ENCODE measurements around the gene GFOD2.

Gene GFOD2

DNA sequence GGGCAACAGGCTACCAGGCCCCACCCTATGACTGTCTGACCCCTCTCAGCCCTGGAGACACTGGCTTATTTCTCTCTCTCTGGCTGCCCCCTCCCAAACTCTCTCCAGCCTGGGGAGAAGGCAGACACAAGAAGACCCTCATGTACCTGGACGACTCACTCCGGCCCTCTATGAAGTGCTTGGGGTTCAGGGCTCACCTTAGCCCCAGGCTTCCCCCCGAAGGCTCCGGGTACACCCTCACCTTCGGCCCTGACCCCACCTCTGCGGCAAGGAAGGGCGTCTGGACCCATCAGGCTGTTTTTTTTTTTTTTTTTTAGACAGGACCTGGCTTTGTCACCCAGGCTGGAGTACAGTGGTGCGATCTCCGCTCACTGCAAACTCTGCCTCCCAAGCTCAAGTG is 75.1 kb downstream of the GFOD2 start:
- H3K4me3 ChIP-seq (ENCODE audit: low read depth, low read length) = no peak overlapping the region
- POLR2A ChIA-PET = interaction anchor here (1.0 kb wide), 1 partner anchor 82 kb away, joined by 3 read pairs; the partner anchor contains the start of gene CTCF
- CTCF ChIA-PET = interaction anchor here (1.0 to 12.1 kb wide), 18 partner anchors 10 to 162 kb away, joined by 3 to 174 read pairs (median 9); partner anchors contain the start of genes ACD, ATP6V0D1, C16orf86 and CTCF
- TF ChIP-seq, protein P1, sequence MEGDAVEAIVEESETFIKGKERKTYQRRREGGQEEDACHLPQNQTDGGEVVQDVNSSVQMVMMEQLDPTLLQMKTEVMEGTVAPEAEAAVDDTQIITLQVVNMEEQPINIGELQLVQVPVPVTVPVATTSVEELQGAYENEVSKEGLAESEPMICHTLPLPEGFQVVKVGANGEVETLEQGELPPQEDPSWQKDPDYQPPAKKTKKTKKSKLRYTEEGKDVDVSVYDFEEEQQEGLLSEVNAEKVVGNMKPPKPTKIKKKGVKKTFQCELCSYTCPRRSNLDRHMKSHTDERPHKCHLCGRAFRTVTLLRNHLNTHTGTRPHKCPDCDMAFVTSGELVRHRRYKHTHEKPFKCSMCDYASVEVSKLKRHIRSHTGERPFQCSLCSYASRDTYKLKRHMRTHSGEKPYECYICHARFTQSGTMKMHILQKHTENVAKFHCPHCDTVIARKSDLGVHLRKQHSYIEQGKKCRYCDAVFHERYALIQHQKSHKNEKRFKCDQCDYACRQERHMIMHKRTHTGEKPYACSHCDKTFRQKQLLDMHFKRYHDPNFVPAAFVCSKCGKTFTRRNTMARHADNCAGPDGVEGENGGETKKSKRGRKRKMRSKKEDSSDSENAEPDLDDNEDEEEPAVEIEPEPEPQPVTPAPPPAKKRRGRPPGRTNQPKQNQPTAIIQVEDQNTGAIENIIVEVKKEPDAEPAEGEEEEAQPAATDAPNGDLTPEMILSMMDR (IDR thresholded peaks at IDR 0.05; ENCODE audit: insufficient read depth, low read length, missing control alignments) = no peak
- DNase-seq (ENCODE audit: low read depth, low spot score) = no peak

- no peak overlapping the region for H3K4me3 ChIP-seq (ENCODE audit: low read depth, low read length)
- DNase-seq (ENCODE audit: low read depth, low spot score) = no peak
- ChIA-PET CTCF (interaction anchor here (0.7 to 12.1 kb wide), 12 partner anchors 8 to 122 kb away, joined by 3 to 174 read pairs (median 9); partner anchors contain the start of genes ACD, C16orf86, CTCF and ENKD1), POLR2A (interaction anchor here (0.8 kb wide), 1 partner anchor 79 kb away, joined by 3 read pairs; no protein-coding TSS in a partner anchor)
- TF ChIP-seq, protein P1 (IDR thresholded peaks at IDR 0.05; ENCODE audit: insufficient read depth, low read length, missing control alignments) = no peak
Measured at GRCh38 chr16:67641779-67642708, 77.1 kb downstream of the GFOD2 start.

GRCh38 chr16:67637625-67638024 is 81.5 kb downstream of the GFOD2 start:
- ChIA-PET CTCF (interaction anchor here (0.7 kb wide), 1 partner anchor 75 kb away, joined by 3 read pairs; the partner anchor contains the start of gene CTCF), POLR2A (no interaction called here)
- no peak for DNase-seq (ENCODE audit: low read depth, low spot score)
- TF ChIP-seq, protein P1 (IDR thresholded peaks at IDR 0.05; ENCODE audit: insufficient read depth, low read length, missing control alignments) = no peak
- H3K4me3 ChIP-seq (ENCODE audit: low read depth, low read length) = no peak overlapping the region

DNA sequence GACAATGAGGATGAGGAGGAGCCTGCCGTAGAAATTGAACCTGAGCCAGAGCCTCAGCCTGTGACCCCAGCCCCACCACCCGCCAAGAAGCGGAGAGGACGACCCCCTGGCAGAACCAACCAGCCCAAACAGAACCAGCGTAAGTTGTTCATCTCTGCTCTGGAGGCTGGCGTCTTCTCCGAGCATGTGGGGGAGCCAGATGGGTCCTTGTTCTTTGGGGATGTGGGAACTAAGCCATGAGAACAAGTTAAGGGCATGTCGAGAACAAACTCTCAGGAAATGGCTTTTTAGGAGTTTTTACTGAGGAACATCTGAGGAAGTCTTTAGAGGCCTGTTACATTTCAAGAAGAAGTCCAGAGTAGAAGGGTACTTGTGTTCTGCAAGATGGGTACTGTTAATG is 82.4 kb downstream of the GFOD2 start:
- DNase-seq (ENCODE audit: low read depth, low spot score) = no peak
- TF ChIP-seq, protein P1 (IDR thresholded peaks at IDR 0.05; ENCODE audit: insufficient read depth, low read length, missing control alignments) = no peak
- ChIA-PET POLR2A (no interaction called here), CTCF (no interaction called here)
- no peak overlapping the region for H3K4me3 ChIP-seq (ENCODE audit: low read depth, low read length)

DNA sequence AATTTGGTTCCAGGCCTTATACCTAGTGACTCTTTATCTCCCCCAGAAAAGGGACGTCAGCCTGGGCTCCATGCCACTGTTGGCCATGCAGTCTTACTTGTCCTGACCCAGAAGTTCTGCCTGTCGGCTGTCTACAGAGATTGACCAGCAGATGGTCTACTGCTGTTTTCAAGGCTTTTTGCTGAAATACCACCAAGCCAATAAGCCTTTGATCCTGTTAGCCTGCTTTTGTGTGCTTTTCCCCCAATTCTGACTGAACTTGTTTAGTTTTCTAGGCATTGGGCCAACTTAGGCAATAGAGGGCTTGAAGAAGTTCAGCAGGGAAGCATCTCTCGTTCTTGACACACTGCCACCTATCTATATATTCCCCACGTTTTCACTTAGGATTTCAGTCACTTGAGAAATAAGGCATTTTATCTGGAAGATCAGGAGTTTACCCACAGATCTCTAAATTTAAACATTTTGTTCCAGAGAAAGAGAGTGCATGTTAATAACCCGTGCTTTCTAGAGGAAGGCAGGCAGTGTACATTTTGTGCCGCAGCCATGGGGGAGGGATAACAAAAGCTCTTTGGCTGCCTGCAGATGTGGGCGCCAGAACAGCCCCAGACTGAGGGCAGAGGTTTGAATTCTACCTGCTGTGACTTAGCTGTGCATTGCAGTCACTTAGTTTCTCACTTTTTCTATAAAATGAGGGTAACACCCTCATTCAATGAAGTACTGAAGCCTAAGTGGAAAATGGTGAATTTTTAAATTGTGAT is 86.5 kb downstream of the GFOD2 start:
- ChIA-PET CTCF (interaction anchor here (0.9 to 4.0 kb wide), 6 partner anchors 11 to 111 kb away, joined by 3 to 33 read pairs (median 6); partner anchors contain the start of genes CARMIL2 and CTCF), POLR2A (no interaction called here)
- peak; percentile 2 for DNase-seq (ENCODE audit: low read depth, low spot score)
- no peak overlapping the region for H3K4me3 ChIP-seq (ENCODE audit: low read depth, low read length)
- TF ChIP-seq, protein P1 (IDR thresholded peaks at IDR 0.05; ENCODE audit: insufficient read depth, low read length, missing control alignments) = no peak
